ENCODE results near the gene AP1S1.
"Not testable (repeated sequence)": the region's sequence is repeated elsewhere in the genome, so short reads cannot be mapped to it uniquely, and the experiment has no call there.

Gene AP1S1

GRCh38 chr7:101153969-101154692 lies at the start of gene AP1S1:
AP1S1 (plus strand) TSS chr7:101154476; CDS start chr7:101154515, 39 bp downstream.
- peak; percentile 85 to 92 (median 88) for DNase-seq

GRCh38 chr7:101104799-101105198 lies 49.5 kb upstream of the AP1S1 start:
- DNase-seq, result no peak

GRCh38 chr7:101105248-101105647 lies 49.0 kb upstream of the AP1S1 start:
- not testable (repeated sequence) for DNase-seq

- no peak for DNase-seq
These were observed 47.9 kb upstream of the AP1S1 start for GRCh38 chr7:101106386-101106785.

GRCh38 chr7:101108330-101108857 lies 45.9 kb upstream of the AP1S1 start:
- DNase-seq, result no peak

GRCh38 chr7:101108961-101109360 lies 45.3 kb upstream of the AP1S1 start:
- DNase-seq, result no peak

- DNase-seq, result no peak
These were observed 44.9 kb upstream of the AP1S1 start for GRCh38 chr7:101109368-101109767.

GRCh38 chr7:101111261-101111660 lies 43.0 kb upstream of the AP1S1 start:
- DNase-seq, result no peak

GRCh38 chr7:101112233-101112632 lies 42.0 kb upstream of the AP1S1 start:
- DNase-seq, result no peak

GRCh38 chr7:101113140-101113539 lies 41.1 kb upstream of the AP1S1 start:
- not testable (repeated sequence) for DNase-seq

GRCh38 chr7:101113836-101114235 lies 40.4 kb upstream of the AP1S1 start:
- no peak for DNase-seq

GRCh38 chr7:101114492-101114891 lies 39.8 kb upstream of the AP1S1 start:
- DNase-seq, result no peak

- DNase-seq, result no peak
These were observed 39.1 kb upstream of the AP1S1 start for GRCh38 chr7:101115215-101115614.

GRCh38 chr7:101116898-101117297 lies 37.4 kb upstream of the AP1S1 start:
- no peak for DNase-seq

GRCh38 chr7:101118856-101119255 lies 35.4 kb upstream of the AP1S1 start:
- no peak for DNase-seq

- DNase-seq, result no peak
These were observed 34.4 kb upstream of the AP1S1 start for GRCh38 chr7:101119876-101120275.

GRCh38 chr7:101120315-101120714 lies 34.0 kb upstream of the AP1S1 start:
- DNase-seq, result no peak

GRCh38 chr7:101121631-101121990 lies 32.7 kb upstream of the AP1S1 start:
- not testable (repeated sequence) for DNase-seq

GRCh38 chr7:101121991-101122932 lies 32.0 kb upstream of the AP1S1 start:
- no peak for DNase-seq

- DNase-seq, result no peak
These were observed 31.2 kb upstream of the AP1S1 start for GRCh38 chr7:101122933-101123702.

GRCh38 chr7:101123703-101124068 lies 30.6 kb upstream of the AP1S1 start:
- no peak for DNase-seq

GRCh38 chr7:101124376-101125056 lies 29.8 kb upstream of the AP1S1 start:
- DNase-seq, result no peak

Measured in stimulated activated naive CD4-positive, alpha-beta T cell (primary cell).